Adrenal gland (tissue), 12 donors: Measurements from ENCODE around the gene GPR158. TPM values are rescaled to one million over a fixed set of nuclear protein-coding genes. Genes with fewer than 3 reads are reported as not detected.
A peak's percentile ranks its signal among the peaks of the same experiment; 100 is the strongest.

Source experiments
- DNase-seq, 7 donors: peaks; one replicate each; pipeline ENCODE4 v3.0.0-alpha.2; 2019 to 2020
- H3K27ac ChIP-seq, 5 donors: fragments of 200-600 bp; sonication (generic) in 4 of 5; 1 replicate in 3 of 5; 2 replicates in 2 of 5; pipeline versions ENCODE4 v1.5.1 to v1.8.0; 2016 to 2020; ENCODE audit warnings: mild to moderate bottlenecking in 1 of 5
- H3K27me3 ChIP-seq: fragments of 200-600 bp; 2 replicates; pipeline ENCODE4 v1.8.0; 2021
- H3K36me3 ChIP-seq, 2 donors: fragments of 200-600 bp; replicated peaks in 1 of 2; 1 replicate in 1 of 2; 2 replicates in 1 of 2; pipeline versions ENCODE4 v1.5.1 to v1.8.0; 2018 to 2022
- H3K4me1 ChIP-seq, 2 donors: fragments of 200-600 bp; replicated peaks in 1 of 2; 1 replicate in 1 of 2; 2 replicates in 1 of 2; pipeline versions ENCODE4 v1.5.1 to v1.8.0; 2018 to 2021
- H3K4me3 ChIP-seq, 4 donors: fragments of 200-600 bp; sonication (generic) in 3 of 4; one replicate each; pipeline ENCODE4 v1.5.1; 2016 to 2018
- H3K9me3 ChIP-seq, 3 donors: fragments of 200-600 bp; sonication (generic) in 1 of 3; replicated peaks in 1 of 3; 1 replicate in 2 of 3; 2 replicates in 1 of 3; pipeline versions ENCODE4 v1.5.1 to v1.8.0; 2016 to 2021
- CTCF ChIP-seq, 6 experiments: fragments of 450-650 bp in 4 of 6; fragments of 200-600 bp in 2 of 6; sonication (generic) in 1 of 6; IDR thresholded peaks; 1 replicate in 5 of 6; 2 replicates in 1 of 6; pipeline versions ENCODE4 v1.5.1 to v1.8.0; 2016 to 2021; ENCODE audit warnings: antibody characterized with exemption in 6 of 6, mild to moderate bottlenecking in 2 of 6, moderate library complexity in 1 of 6
- POLR2A ChIP-seq, 2 donors: fragments of 450-650 bp; IDR thresholded peaks; one replicate each; pipeline ENCODE4 v1.6.1; 2017; ENCODE audit warnings: antibody characterized with exemption in 2 of 2, mild to moderate bottlenecking in 2 of 2, moderate library complexity in 1 of 2
- WGBS, 4 donors: extraction: QIAGEN DNeasy Blood & Tissue Kit in 2 of 4; methylation state at CpG; one replicate each; pipeline versions ENCODE4 v1.1.5 to v1.1.7; 2013 to 2017; 5-methylcytosine and 5-hydroxymethylcytosine counted together
- intact Hi-C, 2 donors: fragments of 100-400 bp; cut with DNase I; formaldehyde crosslinking; loops; one replicate each; pipeline versions ENCODE4 v1.14.1 to v1.15.0; 2022 to 2023
- polyA plus RNA-seq, 3 donors: library from polyadenylated mRNA; stranded (reverse); fragments of 200-250 nt in 2 of 3; fragments of 350-450 nt in 1 of 3; fragmentation: Illumina TruSeq in 1 of 3; extraction: RNeasy Lipid Tissue Mini Kit (QIAGEN cat#74804) in 1 of 3; gene quantifications; one replicate each; pipeline ENCODE4 v1.2.3, GENCODE V29; 2013 to 2014
- total RNA-seq, 9 donors: library from RNA; depleted of rRNA in 4 of 9; stranded (reverse); fragments of >200 nt in 4 of 9; fragments of 120-200 nt in 1 of 9; fragmentation: NEBNext Ultra II Directional in 1 of 9; extraction: Animal tissue kit (Norgen Biotek cat#: 25700) in 1 of 9; gene quantifications; one replicate each; pipeline versions ENCODE4 v1.1.0 to v1.2.4, GENCODE V29; 2013 to 2023
- donor health status: healthy with polysubstance abuse.
- donor health status: Bipolar disorder and iron deficiency.
- donor health status: DM: yes; HTN: yes; CAD: no.
- donor health status: DM: no; HTN: no; CAD: no.
- donor health status: DM: no; HTN: no; CAD: no.
- donor health status: DM: yes; HTN: yes; CAD: no.

GPR158 gene
- total and polyA plus RNA-seq, 12 donors: 0.04 to 2.5 (median 0.94) TPM; not detected in 2

DNA sequence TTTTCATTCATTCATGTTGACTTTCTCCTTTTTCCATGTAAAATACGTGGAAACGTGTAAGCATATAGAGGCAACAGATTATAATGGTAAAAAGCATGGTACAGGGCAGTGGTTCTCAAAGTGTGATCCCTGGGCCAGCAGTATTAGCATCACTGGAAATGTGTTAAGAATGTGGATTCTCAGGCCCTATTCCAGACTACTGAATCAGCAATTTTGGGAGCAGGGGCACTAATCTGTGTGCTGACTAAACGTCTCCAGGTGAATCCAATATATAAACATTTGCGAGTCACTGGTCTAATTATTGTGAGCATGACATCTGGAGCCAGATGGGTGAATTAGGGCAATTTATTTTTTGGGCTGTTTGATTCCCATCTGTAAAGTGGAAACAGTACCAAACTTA lies 5.1 kb upstream of the GPR158 start:
- TF ChIP-seq CTCF (IDR thresholded peaks at IDR 0.05) (no peak), POLR2A (IDR thresholded peaks at IDR 0.05) (no peak)
- DNase-seq: no peak
- H3K9me3 ChIP-seq: no peaks in the 10 kb centered on the region
- H3K36me3 ChIP-seq: no peaks in the 10 kb centered on the region
- H3K4me3 ChIP-seq: no peak overlapping the region
- H3K4me1 ChIP-seq: peaks cover under 1 to 2% of the 10 kb centered on the region in 2 donors
- no peaks in the 10 kb centered on the region for H3K27me3 ChIP-seq
- 63 to 70% (median 67%) methylated on average over 4 of the region's 4 CpGs for WGBS, 4 donors
- no peak overlapping the region for H3K27ac ChIP-seq
- intact Hi-C loops: no loop called here

DNA sequence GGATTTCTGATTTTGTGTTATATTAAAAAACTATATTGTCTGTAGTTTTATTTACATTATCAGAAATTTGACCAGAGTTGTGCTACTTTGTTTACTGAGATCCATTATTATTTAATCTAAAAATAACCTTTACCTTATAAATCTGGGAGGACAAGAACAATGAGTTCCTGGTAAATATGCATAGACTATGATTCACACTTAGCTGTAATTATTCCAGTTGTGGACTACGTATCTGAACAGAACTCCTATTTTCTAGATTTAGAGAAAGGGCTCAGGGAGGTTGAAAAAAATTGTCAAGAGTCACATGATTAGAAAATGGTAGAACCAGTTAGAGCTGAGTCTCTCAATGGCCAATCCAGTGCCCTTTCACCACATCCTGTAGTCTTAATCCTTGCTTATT lies 4.2 kb upstream of the GPR158 start:
- WGBS, 4 donors: 50 to 71% (median 58%) methylated on average over 1 of the region's 1 CpG
- Histone ChIP-seq H3K27ac (no peak overlapping the region), H3K4me1 (peaks cover 10% of the 10 kb centered on the region in 2 donors), H3K4me3 (no peak overlapping the region), H3K36me3 (no peaks in the 10 kb centered on the region), H3K27me3 (peaks cover 4% of the 10 kb centered on the region), H3K9me3 (no peaks in the 10 kb centered on the region)
- DNase-seq: no peak
- no peak for TF ChIP-seq POLR2A (IDR thresholded peaks at IDR 0.05)
- TF ChIP-seq CTCF (IDR thresholded peaks at IDR 0.05): no peak
- intact Hi-C loops: no loop called here

- Histone ChIP-seq H3K4me3 (no peak overlapping the region), H3K27me3 (peaks cover 28% of the 10 kb centered on the region), H3K27ac (no peak overlapping the region), H3K36me3 (no peaks in the 10 kb centered on the region), H3K4me1 (peaks cover 13% of the 10 kb centered on the region in 2 donors), H3K9me3 (no peaks in the 10 kb centered on the region)
- TF ChIP-seq CTCF (IDR thresholded peaks at IDR 0.05) (no peak), POLR2A (IDR thresholded peaks at IDR 0.05) (no peak)
- WGBS, 4 donors: 3 to 5% (median 3%) methylated on average over 35 to 66 of the region's 66 CpGs
- intact Hi-C loops: no loop called here
- peak in 4 of 7 donors; percentile 8 to 59 (median 16) for DNase-seq
Observed at GRCh38 chr10:25175527-25176420, 973 bp downstream of the GPR158 start.

- intact Hi-C loops: no loop called here
- H3K27me3 ChIP-seq: peaks cover 28% of the 10 kb centered on the region
- DNase-seq: peak in 2 of 7 donors; percentile 15 to 55
- H3K27ac ChIP-seq: no peak overlapping the region
- H3K4me3 ChIP-seq: no peak overlapping the region
- 2% methylated on average over 8 to 36 of the region's 36 CpGs for WGBS, 4 donors
- TF ChIP-seq POLR2A (IDR thresholded peaks at IDR 0.05): no peak
- no peak for TF ChIP-seq CTCF (IDR thresholded peaks at IDR 0.05)
- H3K36me3 ChIP-seq: no peaks in the 10 kb centered on the region
- H3K4me1 ChIP-seq: peaks cover 13% of the 10 kb centered on the region in 2 donors
- H3K9me3 ChIP-seq: no peaks in the 10 kb centered on the region
Observed at GRCh38 chr10:25176421-25176968, 1.7 kb downstream of the GPR158 start.
